GM21423 (cell line): Measurements from ENCODE around the gene STBD1.
"Not testable (repeated sequence)": the region's sequence is repeated elsewhere in the genome, so short reads cannot be mapped to it uniquely, and the experiment has no call there.

Source experiments
- ATAC-seq: cut with Tn5 transposase; IDR thresholded peaks from one replicate; pipeline ENCODE4 v1.9.1; 2021; ENCODE audit warnings: mild to moderate bottlenecking, moderate library complexity; ENCODE audit not compliant: unreplicated experiment

STBD1 gene

DNA sequence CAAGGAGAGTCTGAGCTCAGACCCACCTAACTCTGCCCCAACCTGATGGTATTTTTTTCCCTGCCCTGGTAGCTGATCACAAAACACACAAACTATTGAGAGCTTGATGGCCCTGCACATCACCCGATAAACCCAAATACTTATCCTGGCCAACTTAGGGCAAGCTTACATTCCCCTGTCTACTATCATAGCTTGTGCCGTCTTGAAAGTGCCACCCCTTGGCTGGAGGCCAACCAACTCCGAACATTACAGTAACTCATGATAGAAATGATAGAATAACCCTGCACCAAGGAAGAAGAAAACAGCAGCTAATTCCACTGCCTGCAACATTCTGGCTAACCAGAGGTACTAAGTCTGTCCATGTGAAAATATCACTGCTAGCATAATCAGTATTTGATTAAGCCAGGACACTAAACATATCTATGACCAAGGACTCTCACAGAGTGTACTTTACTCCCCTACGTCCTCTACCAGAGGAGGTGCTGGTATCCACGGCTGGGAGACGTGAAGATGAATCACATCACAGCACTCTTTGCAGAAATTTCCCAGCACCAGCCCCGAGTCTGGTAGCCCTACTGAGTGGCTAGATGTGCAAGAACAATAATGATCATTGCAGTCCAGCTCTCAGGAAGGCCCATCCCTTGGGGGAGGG, 8.9 kb downstream of the STBD1 start:
- no peak for ATAC-seq

GRCh38 chr4:76316131-76316530, 9.6 kb downstream of the STBD1 start:
- ATAC-seq, result no peak

GRCh38 chr4:76322236-76322635, 15.7 kb downstream of the STBD1 start:
- ATAC-seq, result no peak

DNA sequence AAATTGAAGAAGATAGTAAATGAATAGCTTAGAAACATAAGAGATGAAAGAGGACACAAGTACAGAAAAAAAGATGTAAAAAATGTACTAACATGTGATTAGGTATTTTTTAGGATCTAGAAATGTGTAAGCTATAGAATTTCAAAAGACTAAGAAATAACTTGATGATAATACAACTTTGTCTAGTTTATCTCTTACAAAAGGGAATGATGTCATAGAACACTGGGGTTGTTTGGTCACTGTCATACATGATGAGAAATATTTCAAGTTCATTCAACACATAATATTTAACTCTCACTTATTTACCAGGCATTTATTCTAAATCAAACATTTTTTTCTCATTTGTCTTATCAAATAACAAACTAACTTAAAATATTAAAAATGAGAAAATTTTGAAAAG, 18.5 kb downstream of the STBD1 start:
- ATAC-seq, result no peak

GRCh38 chr4:76326515-76326914, 20.0 kb downstream of the STBD1 start:
- no peak for ATAC-seq

- no peak for ATAC-seq
Observed at GRCh38 chr4:76334885-76335284, 28.4 kb downstream of the STBD1 start.

- ATAC-seq, result no peak
Observed at GRCh38 chr4:76339364-76339763, 32.8 kb downstream of the STBD1 start.

- ATAC-seq, result no peak
Observed at GRCh38 chr4:76341063-76341462, 34.5 kb downstream of the STBD1 start.

- no peak for ATAC-seq
Observed at GRCh38 chr4:76342191-76342590, 35.7 kb downstream of the STBD1 start.

- no peak for ATAC-seq
Observed at GRCh38 chr4:76342803-76343202, 36.3 kb downstream of the STBD1 start.

- no peak for ATAC-seq
Observed at GRCh38 chr4:76354517-76355473, 48.3 kb downstream of the STBD1 start.

DNA sequence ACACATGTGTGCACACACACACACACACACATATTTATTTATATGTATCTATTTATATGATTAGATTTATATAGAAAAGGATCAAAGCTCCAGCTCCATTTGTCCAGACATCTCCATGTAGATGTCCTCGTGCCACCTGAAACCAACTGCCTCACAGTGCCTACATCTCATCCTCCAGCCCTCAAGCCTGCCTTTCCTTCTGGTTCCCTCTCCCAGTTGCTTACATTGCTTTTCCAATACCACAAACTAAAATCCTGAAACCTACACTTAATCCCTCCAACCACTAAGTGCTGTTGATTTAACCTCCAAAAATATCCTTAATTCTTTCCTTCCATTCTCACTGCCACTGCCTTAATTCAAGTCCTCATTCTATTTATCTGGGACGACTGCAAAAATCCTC, 51.4 kb downstream of the STBD1 start:
- no peak for ATAC-seq

- ATAC-seq, result not testable (repeated sequence)
Observed at GRCh38 chr4:76359881-76360466, 53.4 kb downstream of the STBD1 start.
